ENCODE measurements around the gene NOTCH1.
A peak's percentile ranks its signal among the peaks of the same experiment; 100 is the strongest.

The NOTCH1 gene

DNA sequence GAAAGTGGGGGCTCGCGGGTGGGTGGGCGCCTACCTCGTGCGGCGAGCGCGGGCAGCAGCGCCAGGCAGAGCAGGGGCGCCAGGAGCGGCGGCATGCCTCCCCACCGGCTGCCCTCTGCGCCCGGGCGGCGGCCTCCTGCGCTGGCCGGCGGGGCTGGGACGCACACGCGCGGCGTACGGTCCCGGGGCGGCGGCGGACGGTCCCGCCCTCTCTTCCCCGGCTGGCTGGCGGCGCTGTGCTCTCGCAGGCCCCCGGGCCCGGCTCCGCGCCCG lies 220 bp downstream of the NOTCH1 start:
- no peak for DNase-seq (ENCODE audit: low spot score)
- TF ChIP-seq, protein P1, sequence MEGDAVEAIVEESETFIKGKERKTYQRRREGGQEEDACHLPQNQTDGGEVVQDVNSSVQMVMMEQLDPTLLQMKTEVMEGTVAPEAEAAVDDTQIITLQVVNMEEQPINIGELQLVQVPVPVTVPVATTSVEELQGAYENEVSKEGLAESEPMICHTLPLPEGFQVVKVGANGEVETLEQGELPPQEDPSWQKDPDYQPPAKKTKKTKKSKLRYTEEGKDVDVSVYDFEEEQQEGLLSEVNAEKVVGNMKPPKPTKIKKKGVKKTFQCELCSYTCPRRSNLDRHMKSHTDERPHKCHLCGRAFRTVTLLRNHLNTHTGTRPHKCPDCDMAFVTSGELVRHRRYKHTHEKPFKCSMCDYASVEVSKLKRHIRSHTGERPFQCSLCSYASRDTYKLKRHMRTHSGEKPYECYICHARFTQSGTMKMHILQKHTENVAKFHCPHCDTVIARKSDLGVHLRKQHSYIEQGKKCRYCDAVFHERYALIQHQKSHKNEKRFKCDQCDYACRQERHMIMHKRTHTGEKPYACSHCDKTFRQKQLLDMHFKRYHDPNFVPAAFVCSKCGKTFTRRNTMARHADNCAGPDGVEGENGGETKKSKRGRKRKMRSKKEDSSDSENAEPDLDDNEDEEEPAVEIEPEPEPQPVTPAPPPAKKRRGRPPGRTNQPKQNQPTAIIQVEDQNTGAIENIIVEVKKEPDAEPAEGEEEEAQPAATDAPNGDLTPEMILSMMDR (IDR thresholded peaks at IDR 0.05; ENCODE audit: extremely low read depth, missing control alignments) = no peak

DNA sequence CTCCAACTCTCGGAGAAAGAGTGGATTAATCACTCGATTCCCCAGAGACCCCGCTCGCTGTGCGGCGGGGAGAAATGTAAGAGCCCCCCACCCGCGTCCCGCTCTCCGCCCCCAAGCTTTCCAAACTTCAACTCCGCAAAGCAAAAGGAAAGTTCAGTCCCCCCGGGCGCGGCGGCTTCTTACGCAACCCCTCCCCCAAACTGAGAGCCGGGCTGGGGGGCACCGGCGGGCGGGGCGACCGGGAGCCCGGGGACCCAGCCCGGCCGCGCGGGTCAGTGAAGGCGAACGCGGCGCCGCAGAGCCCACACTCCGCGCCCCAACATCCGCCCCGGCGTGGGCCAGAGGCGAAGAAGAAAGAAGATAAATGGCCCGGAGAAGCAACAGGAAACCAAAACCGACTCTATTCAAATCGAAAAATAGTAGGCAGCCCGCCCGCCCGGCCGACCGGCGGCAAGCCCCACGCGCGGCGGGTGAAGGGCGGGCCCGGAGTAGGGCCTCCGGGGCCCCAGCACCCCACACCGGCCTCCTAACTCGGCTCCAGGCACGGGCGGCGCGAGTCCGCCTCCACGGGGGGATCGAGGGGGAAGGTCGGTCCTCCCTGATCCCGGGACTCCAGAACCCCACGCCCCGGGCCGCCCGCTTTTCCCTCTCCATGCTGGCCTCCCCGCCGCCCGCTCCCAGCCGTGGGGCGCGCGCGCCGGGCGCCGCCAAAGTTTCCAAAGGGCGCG lies 720 bp downstream of the NOTCH1 start:
- TF ChIP-seq, protein P1 (IDR thresholded peaks at IDR 0.05; ENCODE audit: extremely low read depth, missing control alignments) = no peak
- DNase-seq (ENCODE audit: low spot score) = peak; percentile 86

DNA sequence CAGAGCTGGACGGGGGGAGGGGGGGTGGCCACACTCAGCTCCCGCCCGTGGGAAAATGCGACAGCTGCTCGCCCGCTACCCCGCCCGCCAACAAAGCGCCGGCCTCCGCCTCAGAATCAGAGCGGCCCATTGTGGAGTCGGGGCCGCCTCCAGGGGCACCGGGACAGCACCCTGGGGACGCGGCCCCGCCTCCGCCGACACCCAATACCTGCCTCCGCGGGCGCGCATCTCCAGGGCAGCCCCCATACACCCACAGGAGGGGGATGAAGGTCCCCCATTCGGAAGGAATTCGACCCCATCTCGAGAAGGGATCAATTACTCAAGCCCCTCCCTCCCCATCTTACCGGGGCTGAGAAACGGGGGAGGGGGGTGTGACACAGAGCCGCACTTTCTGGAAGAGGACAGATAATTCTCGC lies 1.3 kb downstream of the NOTCH1 start:
- TF ChIP-seq, protein P1 (IDR thresholded peaks at IDR 0.05; ENCODE audit: extremely low read depth, missing control alignments) = no peak
- peak; percentile 87 for DNase-seq (ENCODE audit: low spot score)

DNA sequence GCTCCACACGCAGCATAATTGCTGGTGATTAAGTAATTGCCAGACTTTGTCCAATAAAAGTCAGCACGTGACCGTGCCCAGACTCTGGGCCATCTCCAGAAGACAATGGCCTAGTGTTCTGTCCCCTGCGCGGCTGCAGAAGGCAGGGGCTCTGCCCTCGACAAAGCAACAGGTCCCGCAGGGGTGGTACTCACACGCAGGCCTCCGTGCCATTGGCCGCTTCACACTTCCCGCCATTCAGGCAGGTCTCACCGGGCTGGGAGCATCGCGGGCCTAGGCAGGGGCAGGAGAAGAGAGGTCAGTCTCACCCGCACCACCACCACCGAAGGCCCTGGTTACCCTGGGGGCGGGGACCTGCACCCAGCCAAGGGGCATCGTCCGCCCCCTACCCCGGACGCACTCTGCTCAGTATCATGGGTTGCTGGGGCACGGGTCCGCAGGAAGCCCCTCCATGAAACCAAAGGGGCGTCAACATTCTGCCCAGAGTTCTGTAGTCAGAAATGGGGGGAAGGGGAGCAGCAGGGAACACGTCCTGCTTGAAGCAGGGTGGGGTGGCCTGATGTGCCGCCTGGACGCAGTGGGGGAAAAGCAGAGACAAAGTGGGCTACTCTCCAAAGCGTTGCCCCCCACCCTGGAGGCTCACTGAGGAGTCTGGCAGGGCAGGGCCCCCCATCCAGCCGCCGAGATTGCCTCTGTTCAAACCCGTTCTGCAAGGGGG lies 1.9 kb downstream of the NOTCH1 start:
- DNase-seq (ENCODE audit: low spot score) = no peak
- TF ChIP-seq, protein P1 (IDR thresholded peaks at IDR 0.05; ENCODE audit: extremely low read depth, missing control alignments) = no peak

DNA sequence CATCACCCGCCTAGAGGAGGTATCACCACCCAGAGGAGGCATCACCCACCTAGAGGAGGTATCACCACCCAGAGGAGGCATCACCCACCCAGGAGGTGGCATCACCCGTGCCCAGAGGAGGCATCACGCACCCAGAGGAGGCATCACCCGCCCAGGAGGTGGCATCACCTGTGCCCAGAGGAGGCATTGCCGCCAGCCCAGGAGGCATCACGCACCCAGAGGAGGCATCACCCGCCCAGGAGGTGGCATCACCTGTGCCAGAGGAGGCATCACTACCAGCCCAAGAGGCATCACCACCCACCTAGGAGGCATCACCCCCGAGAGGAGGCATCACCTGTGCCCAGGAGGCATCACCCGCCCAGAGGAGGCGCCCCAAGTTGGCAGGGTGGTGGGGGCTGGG lies 2.6 kb downstream of the NOTCH1 start:
- TF ChIP-seq, protein P1 (IDR thresholded peaks at IDR 0.05; ENCODE audit: extremely low read depth, missing control alignments) = no peak

DNA sequence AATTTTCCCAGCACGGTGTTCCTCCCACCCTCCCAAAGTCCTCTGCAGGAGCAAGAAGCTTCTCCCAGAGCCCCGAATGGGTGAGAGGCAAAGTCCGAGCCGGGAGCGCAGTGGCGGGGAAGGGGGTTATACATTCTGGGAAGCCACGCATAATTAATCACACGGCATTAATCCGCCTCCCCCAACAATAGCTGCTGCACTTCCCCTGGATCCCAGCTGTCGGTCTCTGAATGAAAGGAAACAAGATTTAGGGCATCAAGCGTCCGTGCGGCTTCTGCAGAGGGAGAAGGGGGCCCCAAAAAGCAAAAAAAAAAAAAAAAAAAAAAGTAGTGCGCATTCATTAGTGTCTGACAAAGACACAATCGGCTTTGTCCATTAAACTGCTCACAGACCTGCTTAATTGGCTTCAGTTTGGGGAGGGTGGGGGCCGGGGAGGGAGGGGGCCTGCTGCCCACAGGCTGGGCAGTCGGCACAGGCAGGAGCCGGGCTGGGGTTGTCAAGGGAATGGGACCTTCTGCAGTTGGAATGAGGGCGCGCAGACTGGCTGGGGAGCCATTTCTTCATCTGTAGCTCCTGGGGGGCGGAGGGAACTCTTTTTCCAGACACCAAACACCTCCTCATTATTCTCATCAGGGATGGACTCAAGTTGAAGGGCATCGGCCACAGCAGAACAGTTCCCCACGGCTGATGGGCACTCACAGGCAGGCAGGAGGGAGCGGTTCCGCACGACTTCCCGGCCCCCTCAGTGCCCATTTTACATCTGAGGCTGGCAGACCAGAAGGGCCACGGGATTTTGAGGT lies 3.4 kb downstream of the NOTCH1 start:
- TF ChIP-seq, protein P1 (IDR thresholded peaks at IDR 0.05; ENCODE audit: extremely low read depth, missing control alignments) = no peak
- no peak for DNase-seq (ENCODE audit: low spot score)

More for the DNA sequence above, 2.6 kb downstream of the NOTCH1 start:
- DNase-seq (ENCODE audit: low spot score) = no peak

DNA sequence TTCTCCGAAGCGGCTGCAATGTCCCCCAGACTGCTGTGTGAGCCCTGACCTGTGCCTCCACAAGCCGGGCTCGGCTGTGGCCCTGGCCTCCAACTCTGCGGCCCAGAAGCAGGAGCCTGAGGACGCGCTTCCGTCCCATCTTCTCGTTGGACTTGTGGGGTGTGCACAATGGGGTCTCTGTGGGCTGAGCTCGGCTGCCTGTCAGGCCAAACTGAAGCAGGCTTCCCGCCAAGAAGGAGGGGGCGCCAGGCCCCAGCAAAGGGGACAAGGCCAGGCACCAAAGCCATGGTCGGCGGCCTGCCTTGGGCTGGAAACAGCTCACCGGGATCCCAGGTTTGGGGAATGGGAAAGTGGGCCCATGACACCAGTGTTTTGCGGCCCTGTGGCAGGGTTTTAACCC lies 4.1 kb downstream of the NOTCH1 start:
- no peak for DNase-seq (ENCODE audit: low spot score)
- TF ChIP-seq, protein P1 (IDR thresholded peaks at IDR 0.05; ENCODE audit: extremely low read depth, missing control alignments) = no peak

Data from GM20000 (cell line).